HG03025 (cell line): ENCODE measurements around the gene CFAP90.

ENCODE experiments used
- ATAC-seq: cut with Tn5 transposase; IDR thresholded peaks from one replicate; pipeline ENCODE4 v1.9.1; 2021; ENCODE audit warnings: mild to moderate bottlenecking, moderate library complexity; ENCODE audit not compliant: unreplicated experiment, low FRiP score

The CFAP90 gene, protein sequence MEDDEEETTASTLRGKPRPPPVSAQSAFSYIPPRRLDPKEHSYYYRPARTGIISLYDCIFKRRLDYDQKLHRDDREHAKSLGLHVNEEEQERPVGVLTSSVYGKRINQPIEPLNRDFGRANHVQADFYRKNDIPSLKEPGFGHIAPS

GRCh38 chr5:7850395-7851239 is at the start of gene CFAP90:
CFAP90 (minus strand) TSS chr5:7851133; CDS start chr5:7851021, 112 bp downstream.
- ATAC-seq = no peak

- ATAC-seq = no peak
Observed at GRCh38 chr5:7897014-7897600, 46.2 kb upstream of the CFAP90 start.

DNA sequence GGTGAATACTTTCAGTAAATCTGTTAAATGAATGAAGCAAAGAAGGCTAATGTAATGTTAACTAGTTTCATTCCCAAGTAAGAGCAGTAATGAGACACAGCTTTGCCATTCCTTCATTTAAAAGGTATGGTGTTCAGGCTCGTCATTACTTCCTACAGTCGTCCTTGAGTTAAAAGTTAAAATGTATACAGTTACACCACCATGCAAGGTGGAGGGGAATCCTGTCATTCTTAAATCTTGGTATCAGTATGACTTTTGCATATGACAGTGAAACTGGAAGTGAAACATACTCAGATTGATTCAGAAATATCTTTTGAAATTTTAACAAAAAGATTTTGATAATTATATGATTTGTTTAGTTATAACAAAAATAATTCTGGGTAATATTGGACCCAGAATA is 43.9 kb upstream of the CFAP90 start:
- peak; percentile 92 for ATAC-seq

- peak; percentile 4 for ATAC-seq
Observed at GRCh38 chr5:7894439-7894838, 43.5 kb upstream of the CFAP90 start.

DNA sequence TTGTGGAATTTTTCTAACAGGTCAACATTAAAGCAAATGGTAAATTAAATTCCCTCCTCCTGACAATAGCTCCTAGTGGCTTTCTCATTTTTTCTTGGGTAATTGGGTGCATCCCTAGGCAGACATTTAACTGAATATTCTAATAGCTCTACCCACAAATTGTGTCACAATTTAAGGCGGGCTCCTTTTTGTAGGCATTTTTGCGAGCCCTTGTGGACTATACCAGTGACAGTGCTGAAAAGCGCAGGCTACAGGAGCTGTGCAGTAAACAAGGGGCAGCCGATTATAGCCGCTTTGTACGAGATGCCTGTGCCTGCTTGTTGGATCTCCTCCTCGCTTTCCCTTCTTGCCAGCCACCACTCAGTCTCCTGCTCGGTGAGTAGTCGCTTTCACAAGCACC is 38.0 kb upstream of the CFAP90 start:
- ATAC-seq = no peak

DNA sequence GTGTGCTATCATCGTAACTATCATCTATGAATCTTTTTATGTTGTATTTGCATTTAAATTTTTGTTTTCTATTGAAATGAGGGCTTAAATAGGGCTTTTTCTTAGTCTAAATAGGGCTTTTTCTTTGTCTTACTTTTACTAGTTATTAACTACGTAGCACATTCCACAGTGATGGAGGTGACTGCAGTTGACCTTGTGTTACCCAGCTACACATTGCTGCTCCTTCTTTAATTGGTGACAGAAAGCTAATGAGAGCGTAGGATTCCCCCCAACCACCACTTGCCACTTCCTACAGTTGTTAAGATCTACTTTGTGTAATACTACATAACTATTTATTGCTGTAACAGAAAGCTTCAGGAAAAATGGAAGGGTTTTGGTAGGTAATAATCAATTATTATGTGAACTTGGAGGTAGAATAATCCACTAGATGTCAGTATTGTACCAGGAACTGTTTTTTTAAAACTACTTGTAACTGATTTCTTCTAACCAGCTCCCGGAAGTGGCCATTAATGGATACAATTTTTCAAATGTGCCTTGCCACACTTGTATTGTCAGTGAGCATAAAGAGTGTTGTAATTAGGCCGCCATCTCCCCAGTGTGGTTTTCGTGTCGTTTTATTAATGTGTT is 36.0 kb upstream of the CFAP90 start:
- no peak for ATAC-seq

GRCh38 chr5:7884491-7885267 is 33.7 kb upstream of the CFAP90 start:
- no peak for ATAC-seq

DNA sequence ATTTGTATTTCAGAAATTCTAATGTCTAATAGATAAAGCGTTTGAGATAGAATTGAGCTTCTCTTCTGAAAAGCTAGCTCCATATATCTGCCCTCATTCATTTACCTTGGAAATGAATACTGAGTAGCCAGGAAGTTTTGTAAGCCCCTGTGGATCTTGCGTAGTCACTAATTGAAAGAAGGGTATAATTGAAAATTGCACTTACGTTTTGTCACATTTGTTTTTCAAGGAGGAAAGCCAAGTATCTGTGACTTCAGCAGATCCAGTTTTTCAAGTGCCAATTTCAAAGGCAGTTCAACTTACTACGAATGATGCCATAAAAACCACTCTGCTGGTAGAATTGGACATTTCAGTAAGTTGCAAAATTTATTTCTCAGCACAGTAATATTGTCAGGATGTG is 32.0 kb upstream of the CFAP90 start:
- no peak for ATAC-seq

GRCh38 chr5:7881816-7882215 is 30.9 kb upstream of the CFAP90 start:
- ATAC-seq = no peak

DNA sequence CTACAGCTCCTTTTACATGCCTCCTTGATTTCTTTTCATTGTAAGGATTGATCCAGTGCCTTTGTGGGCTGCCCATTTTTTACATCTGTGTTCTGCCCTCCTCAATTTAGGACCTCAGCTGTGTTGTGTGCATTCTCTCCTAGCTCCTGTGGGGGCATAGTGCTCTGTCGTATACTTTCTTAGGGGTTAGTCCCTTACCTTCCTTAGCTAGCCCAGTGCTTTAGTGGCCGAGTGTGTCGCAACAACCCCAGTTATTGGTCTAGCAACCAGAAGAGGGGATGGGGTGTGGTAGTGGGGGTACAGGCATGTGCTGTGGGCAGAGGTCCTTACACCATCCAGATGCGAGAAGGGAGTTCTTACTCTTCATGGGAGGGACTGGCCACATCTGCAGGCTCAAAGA is 30.2 kb upstream of the CFAP90 start:
- no peak for ATAC-seq

GRCh38 chr5:7878381-7878873 is 27.5 kb upstream of the CFAP90 start:
- peak; percentile 94 for ATAC-seq

DNA sequence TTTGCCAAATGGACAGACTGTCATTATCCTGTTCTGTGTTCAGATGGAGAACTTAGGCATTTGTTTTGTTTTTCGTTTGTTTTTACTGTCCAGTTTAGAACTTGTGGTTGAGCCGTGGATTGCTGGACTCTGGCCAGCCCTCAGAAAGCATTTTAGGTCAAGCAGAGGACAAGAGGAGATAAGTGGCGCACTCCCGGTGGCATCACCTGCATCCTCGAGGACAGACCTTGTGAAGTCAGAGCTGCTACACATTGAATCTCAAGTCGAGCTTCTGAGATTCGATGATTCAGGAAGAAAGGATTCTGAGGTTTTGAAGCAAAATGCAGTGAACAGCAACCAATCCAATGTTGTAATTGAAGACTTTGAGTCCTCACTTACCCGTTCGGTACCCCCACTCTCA is 26.9 kb upstream of the CFAP90 start:
- no peak for ATAC-seq

- ATAC-seq = peak; percentile 29
Observed at GRCh38 chr5:7876867-7877266, 25.9 kb upstream of the CFAP90 start.

DNA sequence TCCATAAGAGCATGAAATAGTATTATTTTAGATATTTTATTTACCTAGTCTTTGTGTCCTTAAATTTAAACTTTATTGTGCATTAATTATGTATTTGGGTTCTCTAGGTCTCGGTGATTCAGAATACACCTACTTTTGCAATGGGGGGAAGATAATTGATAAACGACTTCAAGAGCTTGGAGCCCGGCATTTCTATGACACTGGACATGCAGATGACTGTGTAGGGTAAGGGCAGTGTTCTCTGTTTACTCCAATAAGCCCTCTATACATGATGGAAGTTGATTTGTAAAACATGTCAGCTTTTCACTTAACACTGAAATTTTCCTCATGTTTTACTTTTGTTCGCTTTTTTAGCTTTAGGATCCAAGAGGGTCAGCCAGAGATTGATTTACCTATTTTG is 24.2 kb upstream of the CFAP90 start:
- no peak for ATAC-seq

GRCh38 chr5:7874639-7875038 is 23.7 kb upstream of the CFAP90 start:
- no peak for ATAC-seq

DNA sequence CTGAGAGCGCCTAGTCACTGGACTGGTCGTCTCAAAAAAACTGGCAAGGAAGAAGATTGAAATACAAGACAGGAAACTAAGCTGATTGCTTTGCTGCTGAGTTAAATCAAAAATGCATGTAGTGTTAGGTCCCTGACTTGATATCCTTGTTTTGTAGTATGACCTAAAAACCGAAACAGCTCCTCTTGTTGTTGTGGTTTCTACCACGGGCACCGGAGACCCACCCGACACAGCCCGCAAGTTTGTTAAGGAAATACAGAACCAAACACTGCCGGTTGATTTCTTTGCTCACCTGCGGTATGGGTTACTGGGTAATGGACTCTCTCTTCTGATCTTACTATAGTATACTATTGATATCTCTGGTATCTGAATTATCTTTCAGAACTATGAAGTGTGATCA is 22.3 kb upstream of the CFAP90 start:
- peak; percentile 25 for ATAC-seq

GRCh38 chr5:7872517-7873130 is 21.7 kb upstream of the CFAP90 start:
- ATAC-seq = no peak

DNA sequence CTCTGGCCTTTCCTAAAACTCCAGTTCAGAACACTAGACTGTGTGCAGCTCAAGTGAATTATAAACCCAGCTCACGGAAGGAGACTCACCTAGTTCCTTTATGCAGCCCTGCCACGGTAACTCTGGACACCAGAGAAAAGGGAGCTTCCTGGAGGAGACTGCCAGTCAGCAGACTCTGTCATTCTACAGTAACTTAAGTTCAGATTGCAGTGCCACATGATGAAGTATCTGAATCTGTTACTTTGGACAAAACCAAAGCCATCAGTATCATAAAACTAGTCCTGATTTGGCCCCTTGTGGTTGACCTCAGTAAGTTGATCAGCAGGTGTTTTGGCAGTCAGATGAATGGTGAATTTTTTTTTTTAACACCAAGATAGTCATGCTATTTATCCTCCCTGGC is 20.7 kb upstream of the CFAP90 start:
- ATAC-seq = no peak

- ATAC-seq = peak; percentile 28
Observed at GRCh38 chr5:7869474-7870136, 18.7 kb upstream of the CFAP90 start.
